Measurements from ENCODE around the gene SIGLEC15. TPM values are rescaled to one million over a fixed set of nuclear protein-coding genes. Genes with fewer than 3 reads are reported as not detected.

Gene SIGLEC15
- total and polyA plus RNA-seq, 10 of the 15 experiments (the other 5 are each of a cell fraction or from before 2014, with no cell fraction given) = 0.09 to 0.45 TPM; not detected in 8

GRCh38 chr18:45865466-45865865 lies 40.0 kb downstream of the SIGLEC15 start:
- H4K20me1 ChIP-seq (ENCODE audit: control insufficient read depth, insufficient read depth) = no peaks in the 10 kb centered on the region
- ChIA-PET CTCF (interaction anchor here (10.8 kb wide), 1 partner anchor 14 kb away, joined by 81 read pairs; no protein-coding TSS in a partner anchor), POLR2A (interaction anchor here (0.6 to 0.7 kb wide), 2 partner anchors 17 to 201 kb away, joined by 3 to 4 read pairs; no protein-coding TSS in a partner anchor), SMC1A (ENCODE audit: uncharacterized antibody, unreplicated experiment) (no interaction called here), RAD21 (ENCODE audit: unreplicated experiment) (no interaction called here)
- DNase-seq (ENCODE audit: low read depth, low spot score) = no peak
- WGBS (ENCODE audit: insufficient coverage, insufficient replicate concordance, low lambda C conversion rate, missing lambda C conversion rate) = 97% methylated on average over 5 of the region's 5 CpGs
- H3K4me1 ChIP-seq (ENCODE audit: control insufficient read depth, insufficient read depth, low read length) = no peaks in the 10 kb centered on the region
- no peak overlapping the region for H3K9ac ChIP-seq (ENCODE audit: control insufficient read depth, insufficient read depth, low read length)
- H3K4me2 ChIP-seq (ENCODE audit: control insufficient read depth, insufficient read depth) = no peak overlapping the region
- TF ChIP-seq USF1 (IDR thresholded peaks at IDR 0.05; ENCODE audit: borderline replicate concordance, extremely low read length, insufficient read depth, low read depth, low read length) = no peak
- TF ChIP-seq BCL3 (IDR thresholded peaks at IDR 0.05; ENCODE audit: borderline replicate concordance, insufficient read depth, low read depth, low read length, poor library complexity, severe bottlenecking) = no peak
- TF ChIP-seq BACH1 (IDR thresholded peaks at IDR 0.05; ENCODE audit: borderline replicate concordance) = no peak
- TF ChIP-seq PML (IDR thresholded peaks at IDR 0.05; ENCODE audit: low read length) = no peak
- TF ChIP-seq ESRRA (IDR thresholded peaks at IDR 0.05; ENCODE audit: low read length) = no peak
- no peak for TF ChIP-seq CEBPZ (IDR thresholded peaks at IDR 0.05; ENCODE audit: low read depth, low read length)
- TF ChIP-seq POU2F2 (IDR thresholded peaks at IDR 0.05; ENCODE audit: borderline replicate concordance, low read depth, low read length) = no peak
- no peak for TF ChIP-seq HDAC6 (IDR thresholded peaks at IDR 0.05; ENCODE audit: unreplicated experiment)
- TF ChIP-seq POLR2AphosphoS2 (IDR thresholded peaks at IDR 0.05; ENCODE audit: low read depth, low read length) = no peak
- TF ChIP-seq EGR1 (IDR thresholded peaks at IDR 0.05; ENCODE audit: borderline replicate concordance in 1 of 2, low read depth in 2 of 2, low read length in 2 of 2) = no peak
- no peak for TF ChIP-seq BCLAF1 (IDR thresholded peaks at IDR 0.05)
- no peak overlapping the region for H3K27ac ChIP-seq (ENCODE audit: control insufficient read depth, insufficient read depth)
- no peaks in the 10 kb centered on the region for H3K79me2 ChIP-seq (ENCODE audit: control insufficient read depth, insufficient read depth, low read length)
- no peak overlapping the region for H2AFZ ChIP-seq (ENCODE audit: control insufficient read depth, low read depth, low read length)
- intact Hi-C loops (cut with micrococcal nuclease; ENCODE audit: unreplicated experiment) (no loop called here), in situ Hi-C loops (cut with MboI) (no loop called here)
- no peak for FAIRE-seq
- no peak for ATAC-seq
- BruUV-seq (replicated peaks) = no TSS peak
- H3K36me3 ChIP-seq (ENCODE audit: control insufficient read depth in 2 of 2, insufficient read depth in 2 of 2, low read length in 1 of 2) = peaks cover 3 to 19% of the 10 kb centered on the region in 2 experiments; a peak in 3 of 4 replicates
- no peaks in the 10 kb centered on the region for H3K27me3 ChIP-seq (replicated peaks in 1 of 2; ENCODE audit: control insufficient read depth in 2 of 2, insufficient read depth in 2 of 2, low read length in 1 of 2)
- no peaks in the 10 kb centered on the region; the same call in 1 of the 3 replicates for H3K9me3 ChIP-seq (replicated peaks; ENCODE audit: control insufficient read depth, insufficient read depth, low read length)
- H3K4me3 ChIP-seq = no peak overlapping the region

All from GM12878 (cell line).